Measurements from ENCODE around the gene TANC1. TPM values are rescaled to one million over a fixed set of nuclear protein-coding genes. Genes with fewer than 3 reads are reported as not detected.

The TANC1 gene
- polyA plus RNA-seq, 3 donors, result 52.9 to 73.7 (median 54.5) TPM

GRCh38 chr2:159232456-159233170, 264.2 kb downstream of the TANC1 start:
- no peak for DNase-seq (ENCODE audit: extremely low read depth in 1 of 11, low read depth in 9 of 11, low spot score in 4 of 11)

GRCh38 chr2:159234868-159235267, 266.4 kb downstream of the TANC1 start:
- DNase-seq (ENCODE audit: extremely low read depth in 1 of 11, low read depth in 9 of 11, low spot score in 4 of 11), result no peak

- DNase-seq (ENCODE audit: extremely low read depth in 1 of 11, low read depth in 9 of 11, low spot score in 4 of 11), result no peak
Observed at GRCh38 chr2:159243529-159243928, 275.1 kb downstream of the TANC1 start.

GRCh38 chr2:159246325-159246988, 278.0 kb downstream of the TANC1 start:
- no peak for DNase-seq (ENCODE audit: extremely low read depth in 1 of 11, low read depth in 9 of 11, low spot score in 4 of 11)

GRCh38 chr2:159249990-159250715, 281.7 kb downstream of the TANC1 start:
- DNase-seq (ENCODE audit: extremely low read depth in 1 of 11, low read depth in 9 of 11, low spot score in 4 of 11), result peak; percentile 44 to 87 (median 62)

GRCh38 chr2:159251296-159252173, 283.1 kb downstream of the TANC1 start:
- no peak for DNase-seq (ENCODE audit: extremely low read depth in 1 of 11, low read depth in 9 of 11, low spot score in 4 of 11)

GRCh38 chr2:159252905-159253304, 284.5 kb downstream of the TANC1 start:
- no peak for DNase-seq (ENCODE audit: extremely low read depth in 1 of 11, low read depth in 9 of 11, low spot score in 4 of 11)

GRCh38 chr2:159256159-159256558, 287.7 kb downstream of the TANC1 start:
- no peak for DNase-seq (ENCODE audit: extremely low read depth in 1 of 11, low read depth in 9 of 11, low spot score in 4 of 11)

GRCh38 chr2:159262226-159262625, 293.8 kb downstream of the TANC1 start:
- no peak for DNase-seq (ENCODE audit: extremely low read depth in 1 of 11, low read depth in 9 of 11, low spot score in 4 of 11)

- no peak for DNase-seq (ENCODE audit: extremely low read depth in 1 of 11, low read depth in 9 of 11, low spot score in 4 of 11)
Observed at GRCh38 chr2:159262904-159263303, 294.5 kb downstream of the TANC1 start.

- DNase-seq (ENCODE audit: extremely low read depth in 1 of 11, low read depth in 9 of 11, low spot score in 4 of 11), result no peak
Observed at GRCh38 chr2:159265171-159265576, 296.7 kb downstream of the TANC1 start.

- DNase-seq (ENCODE audit: extremely low read depth in 1 of 11, low read depth in 9 of 11, low spot score in 4 of 11), result no peak
Observed at GRCh38 chr2:159266554-159266953, 298.1 kb downstream of the TANC1 start.

GRCh38 chr2:159267921-159268320, 299.5 kb downstream of the TANC1 start:
- DNase-seq (ENCODE audit: extremely low read depth in 1 of 11, low read depth in 9 of 11, low spot score in 4 of 11), result no peak

- no peak for DNase-seq (ENCODE audit: extremely low read depth in 1 of 11, low read depth in 9 of 11, low spot score in 4 of 11)
Observed at GRCh38 chr2:159270744-159271379, 302.4 kb downstream of the TANC1 start.

GRCh38 chr2:159272156-159272555, 303.7 kb downstream of the TANC1 start:
- DNase-seq (ENCODE audit: extremely low read depth in 1 of 11, low read depth in 9 of 11, low spot score in 4 of 11), result no peak

- no peak for DNase-seq (ENCODE audit: extremely low read depth in 1 of 11, low read depth in 9 of 11, low spot score in 4 of 11)
Observed at GRCh38 chr2:159275111-159275510, 306.7 kb downstream of the TANC1 start.

- DNase-seq (ENCODE audit: extremely low read depth in 1 of 11, low read depth in 9 of 11, low spot score in 4 of 11), result no peak
Observed at GRCh38 chr2:159279700-159280099, 311.3 kb downstream of the TANC1 start.

- DNase-seq (ENCODE audit: extremely low read depth in 1 of 11, low read depth in 9 of 11, low spot score in 4 of 11), result no peak
Observed at GRCh38 chr2:159281002-159281401, 312.6 kb downstream of the TANC1 start.
